Measurements from ENCODE around the gene DFFA. TPM values are rescaled to one million over a fixed set of nuclear protein-coding genes. Genes with fewer than 3 reads are reported as not detected.

DFFA gene
- total RNA-seq, 1 experiment from 2014 or later, result 49.7 TPM

DNA sequence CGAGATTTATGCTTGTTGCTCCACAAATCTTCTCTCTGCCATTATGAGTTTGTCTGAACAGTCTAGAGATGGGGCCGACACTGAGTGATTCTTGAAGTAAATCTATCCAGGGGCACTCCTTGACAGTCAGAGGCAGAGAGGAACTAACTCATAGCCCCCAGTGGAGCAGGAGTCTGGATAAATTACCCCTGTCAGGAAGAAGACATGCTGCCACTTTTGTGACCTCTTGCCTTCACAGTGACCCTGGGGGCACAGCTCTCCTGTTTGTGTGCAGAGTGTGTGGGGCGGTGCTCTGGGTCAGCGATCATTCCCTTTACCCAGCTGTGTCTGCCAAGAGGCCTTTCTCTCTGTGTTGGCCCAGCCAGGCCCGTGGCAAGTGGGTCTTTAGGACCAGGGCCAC is 31.9 kb upstream of the DFFA start:
- CTCF ChIA-PET, result no interaction called here
- no peak overlapping the region for H3K27ac ChIP-seq (ENCODE audit: low read depth, low read length, poor library complexity, severe bottlenecking)
- TF ChIP-seq, protein P1, sequence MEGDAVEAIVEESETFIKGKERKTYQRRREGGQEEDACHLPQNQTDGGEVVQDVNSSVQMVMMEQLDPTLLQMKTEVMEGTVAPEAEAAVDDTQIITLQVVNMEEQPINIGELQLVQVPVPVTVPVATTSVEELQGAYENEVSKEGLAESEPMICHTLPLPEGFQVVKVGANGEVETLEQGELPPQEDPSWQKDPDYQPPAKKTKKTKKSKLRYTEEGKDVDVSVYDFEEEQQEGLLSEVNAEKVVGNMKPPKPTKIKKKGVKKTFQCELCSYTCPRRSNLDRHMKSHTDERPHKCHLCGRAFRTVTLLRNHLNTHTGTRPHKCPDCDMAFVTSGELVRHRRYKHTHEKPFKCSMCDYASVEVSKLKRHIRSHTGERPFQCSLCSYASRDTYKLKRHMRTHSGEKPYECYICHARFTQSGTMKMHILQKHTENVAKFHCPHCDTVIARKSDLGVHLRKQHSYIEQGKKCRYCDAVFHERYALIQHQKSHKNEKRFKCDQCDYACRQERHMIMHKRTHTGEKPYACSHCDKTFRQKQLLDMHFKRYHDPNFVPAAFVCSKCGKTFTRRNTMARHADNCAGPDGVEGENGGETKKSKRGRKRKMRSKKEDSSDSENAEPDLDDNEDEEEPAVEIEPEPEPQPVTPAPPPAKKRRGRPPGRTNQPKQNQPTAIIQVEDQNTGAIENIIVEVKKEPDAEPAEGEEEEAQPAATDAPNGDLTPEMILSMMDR (conservative IDR thresholded peaks at IDR 0.05; ENCODE audit: low read depth, low read length), result no peak
- no peak for TF ChIP-seq EZH2 (IDR thresholded peaks at IDR 0.05; ENCODE audit: borderline replicate concordance, low read depth, low read length, poor library complexity, severe bottlenecking)
- H3K36me3 ChIP-seq (ENCODE audit: insufficient read depth, low read length, poor library complexity, severe bottlenecking), result no peaks in the 10 kb centered on the region
- intact Hi-C loops (cut with micrococcal nuclease; ENCODE audit: unreplicated experiment), result no loop called here
- no TSS peak for BruUV-seq (replicated peaks)
- DNase-seq (ENCODE audit: low spot score), result no peak
- H3K4me3 ChIP-seq (ENCODE audit: low read depth, low read length, poor library complexity, severe bottlenecking), result no peak overlapping the region
- H3K4me1 ChIP-seq (ENCODE audit: insufficient read depth, low read length, poor library complexity, severe bottlenecking), result peaks cover 15% of the 10 kb centered on the region
- no peaks in the 10 kb centered on the region for H3K27me3 ChIP-seq (replicated peaks; ENCODE audit: insufficient read depth, low read depth, low read length, poor library complexity)
- H3K9me3 ChIP-seq (ENCODE audit: low read depth, low read length, poor library complexity, severe bottlenecking), result no peaks in the 10 kb centered on the region
- POLR2A ChIA-PET (ENCODE audit: low non-redundant PET), result no interaction called here

DNA sequence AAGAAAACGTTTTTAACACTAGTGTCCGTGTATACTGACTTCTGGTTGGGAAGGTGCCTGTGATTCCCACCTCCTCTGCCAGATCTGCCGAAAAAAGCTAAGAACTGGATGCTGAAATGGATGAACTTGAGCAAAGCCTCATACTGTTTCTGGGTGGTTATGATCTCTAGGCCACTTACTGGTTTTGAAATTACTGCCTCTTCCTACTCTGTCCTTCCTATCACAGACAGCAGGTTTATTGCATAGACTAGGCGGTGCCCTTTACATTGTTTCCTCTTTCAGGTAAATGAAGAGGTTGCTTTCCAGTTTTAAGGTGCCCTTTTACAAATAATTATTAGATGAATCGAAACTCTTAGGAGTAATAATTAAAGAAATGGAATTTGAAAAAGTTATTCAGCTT is 29.9 kb upstream of the DFFA start:
- intact Hi-C loops (cut with micrococcal nuclease; ENCODE audit: unreplicated experiment), result no loop called here
- H3K4me3 ChIP-seq (ENCODE audit: low read depth, low read length, poor library complexity, severe bottlenecking), result no peak overlapping the region
- no peak for TF ChIP-seq EZH2 (IDR thresholded peaks at IDR 0.05; ENCODE audit: borderline replicate concordance, low read depth, low read length, poor library complexity, severe bottlenecking)
- TF ChIP-seq, protein P1 (conservative IDR thresholded peaks at IDR 0.05; ENCODE audit: low read depth, low read length), result no peak
- CTCF ChIA-PET, result interaction anchor here (0.7 kb wide), 1 partner anchor 13 kb away, joined by 5 read pairs; no protein-coding TSS in a partner anchor
- H3K36me3 ChIP-seq (ENCODE audit: insufficient read depth, low read length, poor library complexity, severe bottlenecking), result no peaks in the 10 kb centered on the region
- H3K4me1 ChIP-seq (ENCODE audit: insufficient read depth, low read length, poor library complexity, severe bottlenecking), result no peaks in the 10 kb centered on the region
- POLR2A ChIA-PET (ENCODE audit: low non-redundant PET), result no interaction called here
- no TSS peak for BruUV-seq (replicated peaks)
- no peaks in the 10 kb centered on the region for H3K27me3 ChIP-seq (replicated peaks; ENCODE audit: insufficient read depth, low read depth, low read length, poor library complexity)
- DNase-seq (ENCODE audit: low spot score), result no peak
- no peaks in the 10 kb centered on the region for H3K9me3 ChIP-seq (ENCODE audit: low read depth, low read length, poor library complexity, severe bottlenecking)
- no peak overlapping the region for H3K27ac ChIP-seq (ENCODE audit: low read depth, low read length, poor library complexity, severe bottlenecking)

DNA sequence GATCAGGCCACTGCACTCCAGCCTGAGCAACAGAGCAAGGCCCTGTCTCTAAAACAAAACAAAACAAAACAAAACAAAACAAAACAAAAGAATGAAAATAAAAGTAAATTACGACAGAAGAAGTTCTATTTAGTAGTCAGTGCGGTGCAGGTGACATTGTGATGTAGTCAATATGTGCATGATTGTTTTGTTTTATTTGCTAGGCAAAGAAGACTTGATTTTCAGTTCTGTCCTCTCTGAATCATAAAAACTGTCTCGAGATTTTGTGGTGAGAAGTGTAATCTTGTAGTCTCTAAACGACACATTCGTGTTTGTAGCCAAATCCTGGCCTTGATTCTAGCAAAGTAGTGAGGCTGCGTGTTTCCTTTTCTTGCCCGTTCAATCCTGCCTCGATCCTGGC is 25.9 kb upstream of the DFFA start:
- Histone ChIP-seq H3K4me3 (ENCODE audit: low read depth, low read length, poor library complexity, severe bottlenecking) (no peak overlapping the region), H3K27me3 (replicated peaks; ENCODE audit: insufficient read depth, low read depth, low read length, poor library complexity) (no peaks in the 10 kb centered on the region), H3K27ac (ENCODE audit: low read depth, low read length, poor library complexity, severe bottlenecking) (no peak overlapping the region), H3K4me1 (ENCODE audit: insufficient read depth, low read length, poor library complexity, severe bottlenecking) (peaks cover 13% of the 10 kb centered on the region), H3K36me3 (ENCODE audit: insufficient read depth, low read length, poor library complexity, severe bottlenecking) (no peaks in the 10 kb centered on the region), H3K9me3 (ENCODE audit: low read depth, low read length, poor library complexity, severe bottlenecking) (no peaks in the 10 kb centered on the region)
- TF ChIP-seq, protein P1 (conservative IDR thresholded peaks at IDR 0.05; ENCODE audit: low read depth, low read length), result no peak
- TF ChIP-seq EZH2 (IDR thresholded peaks at IDR 0.05; ENCODE audit: borderline replicate concordance, low read depth, low read length, poor library complexity, severe bottlenecking), result no peak
- POLR2A ChIA-PET (ENCODE audit: low non-redundant PET), result no interaction called here
- no peak for DNase-seq (ENCODE audit: low spot score)
- intact Hi-C loops (cut with micrococcal nuclease; ENCODE audit: unreplicated experiment), result no loop called here
- CTCF ChIA-PET, result interaction anchor here (0.7 kb wide), 1 partner anchor 146 kb away, joined by 3 read pairs; no protein-coding TSS in a partner anchor
- no TSS peak for BruUV-seq (replicated peaks)
